LNCAP (cell line): ENCODE measurements around the gene NIPBL.
A peak's percentile ranks its signal among the peaks of the same experiment; 100 is the strongest.

Experiments
- TF ChIP-seq, protein P1 (sequence below): fragments of 450-650 bp; IDR thresholded peaks from 2 replicates; pipeline ENCODE4 v1.5.1; 2017; ENCODE audit warnings: mild to moderate bottlenecking

NIPBL gene

DNA sequence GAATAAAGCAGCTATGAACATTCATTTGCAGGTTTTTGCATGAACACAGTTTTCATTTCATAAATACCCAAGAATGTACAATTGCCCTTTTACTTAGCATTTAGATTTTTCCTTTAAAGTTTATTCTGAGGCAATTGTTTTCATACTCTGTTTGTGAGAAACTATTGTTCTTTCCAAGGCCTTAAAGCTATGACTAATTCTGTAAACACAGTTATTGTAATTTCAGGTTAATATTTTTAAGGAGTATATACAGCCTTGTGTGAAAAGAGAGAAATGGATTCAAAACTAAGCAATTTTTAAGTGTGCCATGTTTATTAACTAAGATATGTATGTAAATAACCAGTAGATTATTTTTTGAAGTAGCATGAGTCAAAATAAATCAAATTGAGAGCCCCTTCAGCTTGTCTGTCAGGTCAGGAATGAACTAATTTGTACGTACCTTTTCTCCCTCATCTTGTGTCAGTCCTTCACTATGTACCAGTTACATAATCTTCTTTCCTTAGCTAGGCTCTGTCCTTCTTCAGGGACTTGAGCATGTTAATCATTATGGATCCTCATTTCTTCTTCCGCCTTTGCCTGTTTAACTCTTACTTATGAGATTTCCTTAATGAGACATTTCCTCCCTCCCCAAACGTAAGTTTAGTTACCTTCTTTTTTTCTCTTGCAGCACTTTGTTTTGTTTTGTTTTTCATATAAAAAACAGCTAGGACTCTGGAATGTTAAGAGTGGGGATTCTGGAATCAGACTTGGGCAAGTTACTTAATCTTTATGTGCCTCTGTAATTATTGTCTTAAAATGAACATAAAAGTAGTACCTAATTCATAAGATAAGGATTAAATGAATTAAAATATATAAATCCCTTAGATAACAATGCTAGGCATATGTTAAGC lies 63.6 kb downstream of the NIPBL start:
- TF ChIP-seq, protein P1, sequence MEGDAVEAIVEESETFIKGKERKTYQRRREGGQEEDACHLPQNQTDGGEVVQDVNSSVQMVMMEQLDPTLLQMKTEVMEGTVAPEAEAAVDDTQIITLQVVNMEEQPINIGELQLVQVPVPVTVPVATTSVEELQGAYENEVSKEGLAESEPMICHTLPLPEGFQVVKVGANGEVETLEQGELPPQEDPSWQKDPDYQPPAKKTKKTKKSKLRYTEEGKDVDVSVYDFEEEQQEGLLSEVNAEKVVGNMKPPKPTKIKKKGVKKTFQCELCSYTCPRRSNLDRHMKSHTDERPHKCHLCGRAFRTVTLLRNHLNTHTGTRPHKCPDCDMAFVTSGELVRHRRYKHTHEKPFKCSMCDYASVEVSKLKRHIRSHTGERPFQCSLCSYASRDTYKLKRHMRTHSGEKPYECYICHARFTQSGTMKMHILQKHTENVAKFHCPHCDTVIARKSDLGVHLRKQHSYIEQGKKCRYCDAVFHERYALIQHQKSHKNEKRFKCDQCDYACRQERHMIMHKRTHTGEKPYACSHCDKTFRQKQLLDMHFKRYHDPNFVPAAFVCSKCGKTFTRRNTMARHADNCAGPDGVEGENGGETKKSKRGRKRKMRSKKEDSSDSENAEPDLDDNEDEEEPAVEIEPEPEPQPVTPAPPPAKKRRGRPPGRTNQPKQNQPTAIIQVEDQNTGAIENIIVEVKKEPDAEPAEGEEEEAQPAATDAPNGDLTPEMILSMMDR: no peak

DNA sequence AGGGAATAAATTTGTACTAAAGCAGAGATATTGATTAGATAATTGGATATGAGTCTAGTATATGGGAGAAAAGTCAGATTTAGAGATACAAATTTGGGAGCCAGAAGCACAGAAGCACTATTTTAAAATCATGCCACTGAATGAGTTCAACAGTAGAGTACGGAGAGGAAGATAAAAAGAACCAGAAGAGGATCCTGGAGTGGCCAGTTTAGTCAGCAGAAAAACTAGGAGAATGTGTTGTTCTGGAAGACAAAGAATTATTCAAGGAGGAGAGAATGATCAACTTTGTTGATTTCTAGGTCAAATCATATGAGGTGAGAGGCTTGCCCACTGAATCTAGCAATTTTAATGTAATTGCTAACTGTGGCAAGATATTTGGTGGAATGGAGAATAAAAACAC lies 67.0 kb downstream of the NIPBL start:
- TF ChIP-seq, protein P1: no peak

DNA sequence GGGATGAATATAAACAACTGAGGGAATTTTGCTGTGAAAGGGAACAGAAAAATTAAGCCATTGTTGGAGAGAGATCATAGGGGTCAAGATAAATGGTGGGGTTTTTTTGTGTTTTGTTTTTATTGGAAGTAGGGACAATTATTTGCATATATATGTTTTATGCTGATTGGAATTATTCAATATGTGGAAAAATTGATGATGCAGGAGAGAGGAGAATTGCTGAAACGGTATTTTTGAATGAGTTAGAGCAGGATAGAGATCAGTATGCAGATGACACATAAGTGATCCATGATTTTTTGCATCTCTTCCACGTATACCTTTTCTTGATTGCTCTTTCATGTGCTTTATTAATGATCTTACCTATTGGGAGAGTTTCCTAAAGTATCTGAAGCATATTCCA lies 67.5 kb downstream of the NIPBL start:
- TF ChIP-seq, protein P1: no peak

DNA sequence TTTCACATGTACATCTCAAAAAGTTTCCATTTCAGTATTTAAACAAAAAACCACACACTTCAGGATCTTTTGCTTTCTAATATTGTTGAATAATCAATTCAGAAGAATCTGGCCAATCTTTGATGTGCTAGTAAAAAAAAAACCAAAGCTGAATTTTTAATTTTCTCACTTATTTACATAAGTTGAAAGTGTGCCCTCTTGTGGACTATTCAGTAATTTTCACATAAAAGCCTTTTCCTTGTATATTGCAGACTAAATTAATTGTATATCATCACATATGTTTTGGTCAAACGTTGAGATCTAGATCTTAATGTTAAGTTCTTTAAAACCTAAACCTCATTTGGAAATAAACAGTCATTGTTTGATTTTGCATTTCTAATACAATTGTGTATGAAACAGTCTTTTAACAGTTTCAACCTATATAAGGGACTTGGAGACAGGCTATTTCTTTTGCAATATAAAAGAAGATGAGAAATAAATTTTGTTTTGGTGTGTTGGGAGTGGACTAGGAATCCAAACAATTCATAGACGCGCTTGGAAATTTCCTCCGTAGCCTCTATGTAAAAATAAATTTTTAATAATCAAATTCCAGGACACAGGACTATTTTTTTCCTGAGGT lies 68.1 kb downstream of the NIPBL start:
- TF ChIP-seq, protein P1: peak; percentile 69

DNA sequence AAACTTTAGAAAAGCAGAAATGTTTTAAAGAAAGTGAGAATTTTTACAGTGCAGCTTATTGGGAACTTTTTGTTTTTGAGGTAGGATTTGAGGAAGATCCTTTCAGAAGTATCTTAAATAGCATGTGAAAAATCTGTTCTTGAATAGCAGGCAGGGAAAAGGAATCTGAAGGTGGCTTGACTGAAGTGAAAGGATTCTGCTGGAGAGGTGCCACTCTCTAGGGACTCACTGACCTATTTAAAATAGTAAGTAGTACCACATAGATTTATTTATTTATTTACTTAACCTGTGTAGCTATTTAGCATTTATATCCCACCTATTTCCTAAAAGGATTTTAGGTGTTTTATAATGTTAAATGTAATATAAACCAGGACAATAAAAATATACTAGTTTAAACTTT lies 69.1 kb downstream of the NIPBL start:
- TF ChIP-seq, protein P1: no peak

DNA sequence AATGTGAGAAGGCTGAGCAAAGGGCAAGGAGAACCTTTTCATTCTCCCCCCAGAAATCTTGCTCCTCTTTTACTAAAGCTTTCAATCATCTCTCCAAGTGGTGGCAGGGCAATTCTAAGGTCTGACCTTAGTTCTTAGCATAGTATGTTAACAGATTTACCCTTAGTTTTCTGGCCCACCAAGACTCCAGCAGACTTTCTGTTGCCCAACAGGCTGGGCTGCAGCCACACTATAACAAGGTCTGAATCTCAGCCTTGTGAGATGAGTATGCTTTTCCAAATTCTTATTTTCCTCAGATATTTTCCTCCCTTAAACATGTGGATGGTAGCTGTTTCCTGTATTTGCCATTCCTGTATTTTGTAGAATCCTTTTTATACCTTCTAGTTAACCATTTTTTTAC lies 69.5 kb downstream of the NIPBL start:
- TF ChIP-seq, protein P1: no peak

DNA sequence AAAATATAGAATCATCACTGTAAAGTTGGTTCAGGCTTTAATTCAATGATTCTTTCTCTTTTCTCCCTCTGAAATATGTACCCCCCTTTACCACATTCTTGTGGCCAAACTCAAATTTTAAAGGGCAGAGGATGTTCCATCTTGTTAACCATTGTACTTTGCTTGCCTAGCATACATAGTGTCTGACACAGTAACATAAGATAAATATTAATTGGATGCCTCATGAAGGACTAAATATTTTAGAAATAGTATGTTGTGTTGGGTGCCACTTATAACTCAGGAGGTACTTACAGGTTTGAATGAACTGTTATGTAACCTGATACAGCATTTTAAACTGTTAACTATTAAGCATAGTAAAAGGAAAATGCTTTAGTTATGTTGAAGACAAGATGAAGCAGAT lies 71.5 kb downstream of the NIPBL start:
- TF ChIP-seq, protein P1: no peak
